ENCODE measurements around the gene LRRC41.

Gene LRRC41

GRCh38 chr1:46247436-46248121, 55.8 kb downstream of the LRRC41 start, which contains the start of gene RAD54L (continued):
- no peak for TF ChIP-seq ZSCAN4 (tag by site-specific recombination; IDR thresholded peaks at IDR 0.05)
- no peak for TF ChIP-seq ZNF24 (tag by site-specific recombination; IDR thresholded peaks at IDR 0.05)
- peak; percentile 71 for TF ChIP-seq ZBTB20 (tag by site-specific recombination; IDR thresholded peaks at IDR 0.05)
- TF ChIP-seq HOXC10 (CRISPR knock-in tag; IDR thresholded peaks at IDR 0.05), result peak; percentile 74; the same call in 1 of the 2 replicates
- peak; percentile 63; the same call in 1 of the 2 replicates for TF ChIP-seq ZNF391 (tag by site-specific recombination; IDR thresholded peaks at IDR 0.05; ENCODE audit: borderline replicate concordance, low read depth)
- TF ChIP-seq PRDM10 (tag by site-specific recombination; IDR thresholded peaks at IDR 0.05), result peak; percentile 70
- TF ChIP-seq RBAK (tag by site-specific recombination; IDR thresholded peaks at IDR 0.05), result no peak
- no peak for TF ChIP-seq ZSCAN5A (tag by site-specific recombination; IDR thresholded peaks at IDR 0.05)
- no peak for TF ChIP-seq ZNF366 (tag by site-specific recombination; conservative IDR thresholded peaks at IDR 0.05)
- peak; percentile 91 for TF ChIP-seq KLF10 (tag by site-specific recombination; IDR thresholded peaks at IDR 0.05)
- TF ChIP-seq ZNF785 (tag by site-specific recombination; IDR thresholded peaks at IDR 0.05), result no peak
- peak; percentile 37 for TF ChIP-seq ZNF146 (tag by site-specific recombination; IDR thresholded peaks at IDR 0.05)
- TF ChIP-seq ZNF561 (tag by site-specific recombination; IDR thresholded peaks at IDR 0.05; ENCODE audit: borderline replicate concordance), result no peak
- TF ChIP-seq ZEB2 (tag by site-specific recombination; IDR thresholded peaks at IDR 0.05), result 0 out of 2 replicates have a peak, but pooled peaks have one; percentile 1
- TF ChIP-seq ZSCAN30 (tag by site-specific recombination; IDR thresholded peaks at IDR 0.05), result 0 out of 2 replicates have a peak, but pooled peaks have one; percentile 56
- no peak for TF ChIP-seq ZNF26 (tag by site-specific recombination; IDR thresholded peaks at IDR 0.05)
- TF ChIP-seq ZNF580 (tag by site-specific recombination; IDR thresholded peaks at IDR 0.05), result peak; percentile 60; the same call in 1 of the 2 replicates
- TF ChIP-seq ZNF521 (tag by site-specific recombination; IDR thresholded peaks at IDR 0.05), result no peak
- peak; percentile 78 for TF ChIP-seq KLF8 (tag by site-specific recombination; IDR thresholded peaks at IDR 0.05)
- no peak for TF ChIP-seq ZNF791 (tag by site-specific recombination; IDR thresholded peaks at IDR 0.05)
- TF ChIP-seq REPIN1 (tag by site-specific recombination; IDR thresholded peaks at IDR 0.05; ENCODE audit: low read depth), result no peak
- no peak; the same call in none of the 2 replicates for TF ChIP-seq ZNF629 (tag by site-specific recombination; IDR thresholded peaks at IDR 0.05)
- peak; percentile 14; the same call in 1 of the 2 replicates for TF ChIP-seq PATZ1 (tag by site-specific recombination; IDR thresholded peaks at IDR 0.05)
- peak; percentile 99 for TF ChIP-seq ZBTB17 (tag by site-specific recombination; IDR thresholded peaks at IDR 0.05)
- peak; percentile 68; the same call in 1 of the 2 replicates for TF ChIP-seq ZSCAN23 (tag by site-specific recombination; IDR thresholded peaks at IDR 0.05)
- TF ChIP-seq BCL11B (tag by site-specific recombination; IDR thresholded peaks at IDR 0.05; ENCODE audit: low read depth), result peak; percentile 71; the same call in 1 of the 2 replicates
- TF ChIP-seq KLF7 (tag by site-specific recombination; IDR thresholded peaks at IDR 0.05; ENCODE audit: borderline replicate concordance), result peak; percentile 44; the same call in 1 of the 2 replicates
- TF ChIP-seq KLF16 (tag by site-specific recombination; IDR thresholded peaks at IDR 0.05), result peak; percentile 58
- TF ChIP-seq KLF17 (tag by site-specific recombination; IDR thresholded peaks at IDR 0.05), result peak; percentile 44

Data from HEK293 (cell line).